LNCAP (cell line): ENCODE results near the gene PLA2G5.
A peak's percentile ranks its signal among the peaks of the same experiment; 100 is the strongest.

Experiments used
- CTCF ChIP-seq: fragments of 450-650 bp; IDR thresholded peaks from 2 replicates; pipeline ENCODE4 v1.5.1; 2017; ENCODE audit warnings: mild to moderate bottlenecking

The PLA2G5 gene

GRCh38 chr1:20079661-20080305 is 9.8 kb downstream of the PLA2G5 start:
- TF ChIP-seq CTCF: no peak

GRCh38 chr1:20080441-20081352 is 10.7 kb downstream of the PLA2G5 start:
- no peak for TF ChIP-seq CTCF

- TF ChIP-seq CTCF: no peak
These were observed 11.4 kb downstream of the PLA2G5 start for GRCh38 chr1:20081353-20081810.

GRCh38 chr1:20082772-20083171 is 12.8 kb downstream of the PLA2G5 start:
- TF ChIP-seq CTCF: no peak

GRCh38 chr1:20083178-20083944 is 13.4 kb downstream of the PLA2G5 start:
- no peak for TF ChIP-seq CTCF

GRCh38 chr1:20086800-20087199 is 16.8 kb downstream of the PLA2G5 start:
- TF ChIP-seq CTCF: no peak

GRCh38 chr1:20087668-20088067 is 17.7 kb downstream of the PLA2G5 start:
- 0 out of 2 replicates have a peak, but pooled peaks have one; percentile 10 for TF ChIP-seq CTCF
